Ovary (tissue), 9 donors: ENCODE measurements around the gene NDFIP1. TPM values are rescaled to one million over a fixed set of nuclear protein-coding genes. Genes with fewer than 3 reads are reported as not detected.
"Not testable (repeated sequence)": the region's sequence is repeated elsewhere in the genome, so short reads cannot be mapped to it uniquely, and the experiment has no call there.

ENCODE experiments used
- DNase-seq, 5 donors: peaks; one replicate each; pipeline ENCODE4 v3.0.0-alpha.2; 2019 to 2020
- H3K27ac ChIP-seq, 2 donors: fragments of 200-600 bp; one replicate each; pipeline versions ENCODE4 v1.5.1 to v1.8.0; 2019 to 2022
- H3K27me3 ChIP-seq: fragments of 200-600 bp; one replicate; pipeline ENCODE4 v1.8.0; 2022
- H3K36me3 ChIP-seq: fragments of 200-600 bp; sonication (generic); one replicate; pipeline ENCODE4 v1.5.1; 2019
- H3K4me1 ChIP-seq: one replicate; pipeline ENCODE4 v1.8.1; 2013; ENCODE audit warnings: mild to moderate bottlenecking, moderate library complexity; ENCODE audit not compliant: insufficient read depth
- H3K4me3 ChIP-seq: fragments of 200-600 bp; sonication (generic); one replicate; pipeline ENCODE4 v1.5.1; 2017
- H3K9me3 ChIP-seq, 2 donors: fragments of 200-600 bp in 1 of 2; sonication (generic) in 1 of 2; one replicate each; pipeline versions ENCODE4 v1.5.1 to v1.8.1; 2013 to 2019; ENCODE audit warnings: mild to moderate bottlenecking in 1 of 2, moderate library complexity in 1 of 2
- EP300 ChIP-seq: sonication (generic); formaldehyde crosslinking; IDR thresholded peaks from one replicate; pipeline ENCODE4 v1.6.1; 2017; ENCODE audit warnings: antibody characterized with exemption
- POLR2A ChIP-seq: fragments of 450-650 bp; IDR thresholded peaks from one replicate; pipeline ENCODE4 v1.6.1; 2017; ENCODE audit warnings: antibody characterized with exemption, mild to moderate bottlenecking, moderate library complexity
- WGBS, 3 donors: extraction: QIAGEN DNeasy Blood & Tissue Kit in 1 of 3; methylation state at CpG; one replicate each; pipeline versions ENCODE4 v1.1.5 to v1.1.7; 2013 to 2017; 5-methylcytosine and 5-hydroxymethylcytosine counted together
- intact Hi-C, 4 donors: fragments of 100-400 bp; cut with DNase I; formaldehyde crosslinking; loops; one replicate each; pipeline versions ENCODE4 v1.11.0 to v1.15.1; 2022 to 2023
- polyA plus RNA-seq, 2 donors: library from polyadenylated mRNA; stranded (reverse); fragments of 200-250 nt in 1 of 2; fragments of 350-450 nt in 1 of 2; fragmentation: Illumina TruSeq in 1 of 2; extraction: RNeasy Lipid Tissue Mini Kit (QIAGEN cat#74804) in 1 of 2; gene quantifications; one replicate each; pipeline ENCODE4 v1.2.3, GENCODE V29; 2013 to 2014
- total RNA-seq, 7 donors: library from RNA; depleted of rRNA in 2 of 7; stranded (reverse); fragments of >200 nt in 2 of 7; fragmentation: NEBNext Ultra II Directional in 3 of 7; extraction: Animal tissue kit (Norgen Biotek cat#: 25700) in 3 of 7; gene quantifications; one replicate each; pipeline versions ENCODE4 v1.1.0 to v1.2.4, GENCODE V29; 2016 to 2023
- TF ChIP-seq, protein P1 (sequence below), 3 donors: fragments of 450-650 bp in 2 of 3; fragments of 200-600 bp in 1 of 3; IDR thresholded peaks; one replicate each; pipeline versions ENCODE4 v1.5.1 to v1.8.0; 2016 to 2022; ENCODE audit warnings: antibody characterized with exemption in 3 of 3, mild to moderate bottlenecking in 1 of 3
- donor health status: DM: no; HTN: no; CAD: no; lungs with moderate emphysema.
- donor health status: DM: no; HTN: no; CAD: no.
- donor health status: Bipolar disorder and iron deficiency.
- donor health status: DM: yes; HTN: yes; CAD: no.
- donor health status: DM: no; HTN: no; CAD: no.
- donor health status: DM: yes; HTN: yes; CAD: no.

NDFIP1 gene
- total and polyA plus RNA-seq, 9 donors, result 54.8 to 192 (median 70.0) TPM

GRCh38 chr5:142183561-142183960, 75.0 kb downstream of the NDFIP1 start:
- Histone ChIP-seq H3K4me1 (no peaks in the 10 kb centered on the region), H3K27ac (no peak overlapping the region), H3K4me3 (no peak overlapping the region), H3K27me3 (no peaks in the 10 kb centered on the region), H3K36me3 (no peaks in the 10 kb centered on the region), H3K9me3 (no peaks in the 10 kb centered on the region)
- WGBS, 3 donors, result 87 to 92% (median 91%) methylated on average over 8 of the region's 8 CpGs
- intact Hi-C loops, result no loop called here
- DNase-seq, result no peak
- TF ChIP-seq POLR2A (no peak), EP300 (no peak)
- TF ChIP-seq, protein P1, sequence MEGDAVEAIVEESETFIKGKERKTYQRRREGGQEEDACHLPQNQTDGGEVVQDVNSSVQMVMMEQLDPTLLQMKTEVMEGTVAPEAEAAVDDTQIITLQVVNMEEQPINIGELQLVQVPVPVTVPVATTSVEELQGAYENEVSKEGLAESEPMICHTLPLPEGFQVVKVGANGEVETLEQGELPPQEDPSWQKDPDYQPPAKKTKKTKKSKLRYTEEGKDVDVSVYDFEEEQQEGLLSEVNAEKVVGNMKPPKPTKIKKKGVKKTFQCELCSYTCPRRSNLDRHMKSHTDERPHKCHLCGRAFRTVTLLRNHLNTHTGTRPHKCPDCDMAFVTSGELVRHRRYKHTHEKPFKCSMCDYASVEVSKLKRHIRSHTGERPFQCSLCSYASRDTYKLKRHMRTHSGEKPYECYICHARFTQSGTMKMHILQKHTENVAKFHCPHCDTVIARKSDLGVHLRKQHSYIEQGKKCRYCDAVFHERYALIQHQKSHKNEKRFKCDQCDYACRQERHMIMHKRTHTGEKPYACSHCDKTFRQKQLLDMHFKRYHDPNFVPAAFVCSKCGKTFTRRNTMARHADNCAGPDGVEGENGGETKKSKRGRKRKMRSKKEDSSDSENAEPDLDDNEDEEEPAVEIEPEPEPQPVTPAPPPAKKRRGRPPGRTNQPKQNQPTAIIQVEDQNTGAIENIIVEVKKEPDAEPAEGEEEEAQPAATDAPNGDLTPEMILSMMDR (IDR thresholded peaks at IDR 0.05), result no peak

DNA sequence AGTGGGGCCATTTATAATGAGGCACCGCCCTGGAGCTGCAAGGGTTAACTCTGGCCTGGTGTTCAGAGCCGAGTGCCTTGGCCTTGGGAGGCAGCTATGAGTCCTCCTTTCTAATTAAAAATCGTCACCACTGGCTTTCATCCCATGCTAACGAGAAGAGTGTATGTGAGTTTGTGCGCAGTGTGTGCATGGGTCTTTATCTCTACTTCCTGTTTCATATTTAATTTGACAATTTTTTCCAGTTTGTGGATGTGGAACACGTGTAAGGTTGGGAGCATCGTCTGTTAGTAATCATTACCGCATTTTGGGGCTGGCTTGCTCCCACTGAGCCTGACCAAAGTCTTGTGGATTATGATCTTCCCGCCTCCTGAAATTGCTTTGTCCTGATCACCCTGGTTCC, 76.4 kb downstream of the NDFIP1 start:
- intact Hi-C loops, result no loop called here
- Histone ChIP-seq H3K36me3 (no peaks in the 10 kb centered on the region), H3K9me3 (no peaks in the 10 kb centered on the region), H3K27me3 (no peaks in the 10 kb centered on the region), H3K4me1 (no peaks in the 10 kb centered on the region), H3K4me3 (no peak overlapping the region), H3K27ac (no peak overlapping the region)
- DNase-seq, result no peak
- no peak for TF ChIP-seq POLR2A
- TF ChIP-seq, protein P1 (IDR thresholded peaks at IDR 0.05), result no peak
- TF ChIP-seq EP300, result no peak
- WGBS, 3 donors, result 19 to 29% (median 21%) methylated on average over 9 of the region's 9 CpGs

- no peak for DNase-seq
Measured at GRCh38 chr5:142186514-142186856, 77.9 kb downstream of the NDFIP1 start.

GRCh38 chr5:142186857-142187594, 78.4 kb downstream of the NDFIP1 start:
- TF ChIP-seq, protein P1 (IDR thresholded peaks at IDR 0.05), result no peak
- TF ChIP-seq EP300, result no peak
- no peak for TF ChIP-seq POLR2A
- no peaks in the 10 kb centered on the region for H3K9me3 ChIP-seq
- no peak overlapping the region for H3K4me3 ChIP-seq
- H3K27ac ChIP-seq, result no peak overlapping the region
- intact Hi-C loops, result no loop called here
- no peaks in the 10 kb centered on the region for H3K36me3 ChIP-seq
- H3K4me1 ChIP-seq, result no peaks in the 10 kb centered on the region
- no peaks in the 10 kb centered on the region for H3K27me3 ChIP-seq
- 27 to 43% (median 28%) methylated on average over 11 of the region's 11 CpGs for WGBS, 3 donors
- DNase-seq, result no peak

More at GRCh38 chr5:142186514-142186856, 77.9 kb downstream of the NDFIP1 start:
- H3K27ac ChIP-seq, result no peak overlapping the region
- no peaks in the 10 kb centered on the region for H3K27me3 ChIP-seq
- H3K36me3 ChIP-seq, result no peaks in the 10 kb centered on the region
- H3K4me3 ChIP-seq, result no peak overlapping the region
- intact Hi-C loops, result no loop called here
- TF ChIP-seq EP300, result no peak
- H3K4me1 ChIP-seq, result no peaks in the 10 kb centered on the region
- no peaks in the 10 kb centered on the region for H3K9me3 ChIP-seq

- H3K4me1 ChIP-seq, intact Hi-C loops, H3K9me3 ChIP-seq, H3K36me3 ChIP-seq, H3K27ac ChIP-seq, H3K27me3 ChIP-seq, DNase-seq, H3K4me3 ChIP-seq: not testable (repeated sequence)
- 95 to 97% (median 97%) methylated on average over 6 of the region's 6 CpGs for WGBS, 3 donors
Measured at GRCh38 chr5:142188691-142189090, 80.1 kb downstream of the NDFIP1 start.
